ENCODE measurements around the gene FGFRL1.

DNA sequence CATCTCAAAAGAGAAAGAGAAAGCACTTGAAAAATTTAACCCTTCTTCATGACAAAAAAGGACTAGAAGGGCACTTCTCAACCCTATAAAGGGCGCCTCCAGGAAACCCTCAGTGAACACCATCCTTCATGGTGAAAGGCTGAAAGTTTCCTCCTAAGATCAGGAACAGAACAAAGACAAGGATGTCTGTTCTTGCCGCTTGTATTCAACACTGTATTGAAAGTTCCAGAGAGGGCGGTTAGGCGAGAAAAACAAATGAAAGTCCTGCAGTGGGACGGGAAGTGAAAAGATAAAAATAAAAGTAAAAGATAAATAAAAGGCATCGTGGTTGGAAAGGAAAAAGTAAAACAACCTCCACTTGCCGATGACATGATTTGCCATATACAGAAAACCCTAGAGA lies 51.0 kb downstream of the FGFRL1 start:
- TF ChIP-seq, protein P1, sequence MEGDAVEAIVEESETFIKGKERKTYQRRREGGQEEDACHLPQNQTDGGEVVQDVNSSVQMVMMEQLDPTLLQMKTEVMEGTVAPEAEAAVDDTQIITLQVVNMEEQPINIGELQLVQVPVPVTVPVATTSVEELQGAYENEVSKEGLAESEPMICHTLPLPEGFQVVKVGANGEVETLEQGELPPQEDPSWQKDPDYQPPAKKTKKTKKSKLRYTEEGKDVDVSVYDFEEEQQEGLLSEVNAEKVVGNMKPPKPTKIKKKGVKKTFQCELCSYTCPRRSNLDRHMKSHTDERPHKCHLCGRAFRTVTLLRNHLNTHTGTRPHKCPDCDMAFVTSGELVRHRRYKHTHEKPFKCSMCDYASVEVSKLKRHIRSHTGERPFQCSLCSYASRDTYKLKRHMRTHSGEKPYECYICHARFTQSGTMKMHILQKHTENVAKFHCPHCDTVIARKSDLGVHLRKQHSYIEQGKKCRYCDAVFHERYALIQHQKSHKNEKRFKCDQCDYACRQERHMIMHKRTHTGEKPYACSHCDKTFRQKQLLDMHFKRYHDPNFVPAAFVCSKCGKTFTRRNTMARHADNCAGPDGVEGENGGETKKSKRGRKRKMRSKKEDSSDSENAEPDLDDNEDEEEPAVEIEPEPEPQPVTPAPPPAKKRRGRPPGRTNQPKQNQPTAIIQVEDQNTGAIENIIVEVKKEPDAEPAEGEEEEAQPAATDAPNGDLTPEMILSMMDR (IDR thresholded peaks at IDR 0.05): no peak
- no peak for TF ChIP-seq ZFX (IDR thresholded peaks at IDR 0.05; ENCODE audit: borderline replicate concordance)
